K562 (cell line): ENCODE results near the gene ARHGAP26. TPM values are rescaled to one million over a fixed set of nuclear protein-coding genes. Genes with fewer than 3 reads are reported as not detected.

Experiments
- ATAC-seq: fragments of 200-7000 bp; cut with Tn5 transposase; 3 replicates; pipeline ENCODE4 v1.9.1; 2020; ENCODE audit warnings: moderate library complexity
- BruUV-seq: library from RNA; stranded (reverse); fragments of 400-500 nt; replicated peaks from 2 replicates; lab custom pipeline; 2021; lab: Mats Ljungman, UMichigan
- CTCF ChIA-PET: fragments of 300-600 bp; formaldehyde crosslinking; extraction: SDS; loops from one replicate; lab custom pipeline; 2021; ENCODE audit warnings: low intra/inter-chr PET ratio; lab: Yijun Ruan, JAX
- POLR2A ChIA-PET: fragments of 300-600, 350-650 bp; sonication (Branson Sonifier 250); formaldehyde crosslinking; extraction: SDS; loops from one replicate; lab custom pipeline; 2021; ENCODE audit warnings: antibody characterized with exemption, inconsistent platforms; lab: Yijun Ruan, JAX
- DNase-seq, 4 experiments: peaks; one replicate each; pipeline versions ENCODE4 v3.0.0 to v3.0.0-alpha.2; 2011 to 2018; ENCODE audit warnings: low spot score in 3 of 4, mixed read lengths in 3 of 4; ENCODE audit errors: extremely low read depth in 1 of 4
- FAIRE-seq: peaks from 2 replicates; lab custom pipeline; 2011; peaks lifted over from hg19 to GRCh38; lab: Jason Lieb, UNC
- H2AFZ ChIP-seq: 2 replicates; pipeline ENCODE4 v1.6.0; 2011; ENCODE audit warnings: low read depth, low read length, control low read depth, inconsistent platforms
- H3K27ac ChIP-seq: fragments of 200-600 bp; 3 replicates; pipeline ENCODE4 v1.8.0; 2011; ENCODE audit warnings: low read depth, mild to moderate bottlenecking, control low read depth, inconsistent platforms, low read length, moderate library complexity, mixed read lengths; ENCODE audit errors: extremely low read depth
- H3K27me3 ChIP-seq, 2 experiments: fragments of 300-600 bp in 1 of 2; 2 replicates in 1 of 2; 3 replicates in 1 of 2; pipeline versions ENCODE4 v1.6.0 to v1.8.0; 2011; ENCODE audit warnings: inconsistent platforms in 2 of 2, low read length in 2 of 2, mild to moderate bottlenecking in 1 of 2, mixed read lengths in 1 of 2, moderate library complexity in 1 of 2; ENCODE audit not compliant: control insufficient read depth in 2 of 2, insufficient read depth in 2 of 2
- H3K36me3 ChIP-seq: fragments of 300-600 bp; 3 replicates; pipeline ENCODE4 v1.8.0; 2011; ENCODE audit warnings: mild to moderate bottlenecking, low read length, inconsistent platforms; ENCODE audit not compliant: control insufficient read depth, insufficient read depth
- H3K4me1 ChIP-seq, 2 experiments: fragments of 200-600 bp in 1 of 2; replicated peaks in 1 of 2; 2 replicates in 1 of 2; 3 replicates in 1 of 2; pipeline versions ENCODE4 v1.5.1 to v1.8.0; 2011; ENCODE audit warnings: inconsistent platforms in 2 of 2, low read length in 2 of 2, mild to moderate bottlenecking in 1 of 2, mixed read lengths in 1 of 2, moderate library complexity in 1 of 2; ENCODE audit not compliant: control insufficient read depth in 2 of 2, insufficient read depth in 2 of 2
- H3K4me2 ChIP-seq: 2 replicates; pipeline ENCODE4 v1.6.1; 2011; ENCODE audit warnings: low read length, control low read depth, inconsistent platforms, mixed read lengths; ENCODE audit not compliant: insufficient read depth
- H3K4me3 ChIP-seq: fragments of 200-600 bp; sonication (generic), shearing (Covaris generic); 2 replicates; pipeline ENCODE4 v1.5.1; 2016; ENCODE audit warnings: control low read depth, inconsistent platforms
- H3K79me2 ChIP-seq: fragments of 200-600 bp; 3 replicates; pipeline ENCODE4 v1.8.0; 2011; ENCODE audit warnings: low read length, inconsistent platforms; ENCODE audit not compliant: control insufficient read depth, insufficient read depth
- H3K9ac ChIP-seq, 2 experiments: 2 replicates each; pipeline versions ENCODE4 v1.6.0 to v1.6.1; 2011; ENCODE audit warnings: low read depth in 2 of 2, low read length in 2 of 2, control low read depth in 1 of 2, inconsistent platforms in 1 of 2, mild to moderate bottlenecking in 1 of 2, mixed read lengths in 1 of 2; ENCODE audit not compliant: insufficient read depth in 1 of 2
- H3K9me1 ChIP-seq: one replicate; pipeline ENCODE4 v1.6.0; 2011; ENCODE audit warnings: inconsistent platforms, mild to moderate bottlenecking, low read length, moderate library complexity; ENCODE audit not compliant: control insufficient read depth, insufficient read depth
- H3K9me3 ChIP-seq: replicated peaks from 2 replicates; pipeline ENCODE4 v1.5.1; 2011; ENCODE audit warnings: low read depth, low read length, inconsistent platforms; ENCODE audit not compliant: control insufficient read depth, insufficient read depth
- H4K20me1 ChIP-seq: replicated peaks from 2 replicates; pipeline ENCODE4 v1.6.1; 2011; ENCODE audit warnings: low read length, inconsistent platforms, mixed read lengths; ENCODE audit not compliant: control insufficient read depth, insufficient read depth
- ELF2 ChIP-seq: fragments of 250-450 bp; sonication (Bioruptor Pico); IDR thresholded peaks from 2 replicates; pipeline ENCODE4 v1.5.0; 2021; ENCODE audit warnings: mild to moderate bottlenecking
- ETV6 ChIP-seq, 3 experiments: fragments of 150-350 bp in 1 of 3; sonication (generic) in 1 of 3; formaldehyde crosslinking in 1 of 3; IDR thresholded peaks; 2 replicates each; pipeline versions ENCODE4 v1.6.1 to v1.8.0; 2014 to 2022; ENCODE audit warnings: borderline replicate concordance in 2 of 3, low read depth in 2 of 3, antibody characterized with exemption in 1 of 3, low read length in 1 of 3, mild to moderate bottlenecking in 1 of 3, missing genetic modification reagents in 1 of 3
- MCM2 ChIP-seq: fragments of 450-650 bp; IDR thresholded peaks from 2 replicates; pipeline ENCODE4 v1.6.1; 2017; ENCODE audit warnings: low read depth, mild to moderate bottlenecking
- NFIC ChIP-seq: fragments of 450-650 bp; IDR thresholded peaks from 2 replicates; pipeline ENCODE4 v1.6.1; 2017; ENCODE audit warnings: mild to moderate bottlenecking, inconsistent platforms
- POLR2G ChIP-seq: fragments of 200-400 bp; formaldehyde crosslinking; IDR thresholded peaks from 2 replicates; pipeline ENCODE4 v1.6.1; 2017; ENCODE audit warnings: low read depth, mild to moderate bottlenecking, antibody characterized with exemption, low read length, moderate library complexity
- POLR3G ChIP-seq: IDR thresholded peaks from 2 replicates; pipeline ENCODE4 v1.6.1; 2011; ENCODE audit not compliant: insufficient read length, insufficient replicate concordance; ENCODE audit errors: extremely low read depth
- RBM17 ChIP-seq: fragments of 200-400 bp; formaldehyde crosslinking; IDR thresholded peaks from 2 replicates; pipeline ENCODE4 v1.6.1; 2017; ENCODE audit warnings: low read depth, mild to moderate bottlenecking, low read length, borderline replicate concordance
- ZBTB33 ChIP-seq: sonication (generic); formaldehyde crosslinking; IDR thresholded peaks from 2 replicates; pipeline ENCODE4 v1.8.1; 2023; ENCODE audit warnings: mild to moderate bottlenecking, missing genetic modification reagents
- ZBTB9 ChIP-seq: fragments of 450-650 bp; formaldehyde crosslinking; IDR thresholded peaks from 2 replicates; pipeline ENCODE4 v1.4.0; 2020; ENCODE audit warnings: mild to moderate bottlenecking, moderate library complexity
- ZNF316 ChIP-seq: fragments of 450-650 bp; IDR thresholded peaks from 2 replicates; pipeline ENCODE4 v1.6.1; 2016
- ZNF639 ChIP-seq, 2 experiments: fragments of 200-800 bp in 1 of 2; sonication (Bioruptor generic) in 1 of 2; sonication (generic) in 1 of 2; formaldehyde crosslinking in 1 of 2; IDR thresholded peaks in 1 of 2; conservative IDR thresholded peaks in 1 of 2; 2 replicates each; pipeline versions ENCODE4 v1.5.0 to v1.6.1; 2016 to 2020; ENCODE audit warnings: missing compliant biosample characterization in 1 of 2, missing genetic modification characterization in 1 of 2, missing genetic modification reagents in 1 of 2
- ZNF696 ChIP-seq: fragments of 250-450 bp; sonication (Bioruptor Pico); conservative IDR thresholded peaks from 2 replicates; pipeline ENCODE4 v1.4.0; 2020; ENCODE audit warnings: mild to moderate bottlenecking, moderate library complexity
- WGBS: fragments of 100-300 bp; shearing (Covaris generic); methylation state at CpG from one replicate; pipeline ENCODE4 v1.1.6; 2016; ENCODE audit warnings: low coverage, mixed read lengths; ENCODE audit not compliant: insufficient coverage; ENCODE audit errors: missing lambda C conversion rate; 5-methylcytosine and 5-hydroxymethylcytosine counted together
- in situ Hi-C: fragments of 300-500 bp; cut with MboI; formaldehyde crosslinking; loops from 4 replicates; pipeline ENCODE4 v1.15.0; 2018; ENCODE audit warnings: inconsistent platforms, mixed read lengths
- intact Hi-C: fragments of 100-400 bp; cut with micrococcal nuclease; formaldehyde crosslinking; loops from 2 replicates; pipeline ENCODE4 v1.14.2; 2022
- polyA plus RNA-seq, 8 experiments: library from polyadenylated mRNA; depleted of rRNA in 4 of 8; stranded (reverse) in 5 of 8; unstranded in 3 of 8; fragments of >200 nt; fragmentation: Nextera tagmentation in 2 of 8; fragmentation: Illumina TruSeq in 1 of 8; extraction: Ambion mirVana in 2 of 8; extraction: Trizol in 1 of 8; gene quantifications; 2 replicates each; pipeline versions ENCODE4 v1.2.1 to v1.2.3, GENCODE V29; 2011 to 2014; ENCODE audit warnings: inconsistent platforms in 1 of 8, missing spikeins in 1 of 8
- total RNA-seq, 7 experiments: library from RNA; depleted of rRNA in 6 of 7; stranded (reverse); fragments of >200 nt in 6 of 7; fragmentation: Illumina TruSeq in 2 of 7; extraction: Trizol in 2 of 7; gene quantifications; 2 replicates each; pipeline versions ENCODE4 v1.2.1 to v1.2.3, GENCODE V29; 2011 to 2021; ENCODE audit warnings: low replicate concordance in 1 of 7

ARHGAP26 gene
- total and polyA plus RNA-seq, 9 of the 15 experiments (the other 6 are each of a cell fraction or from before 2014, with no cell fraction given) = 0.13 to 1.1 (median 0.55) TPM

GRCh38 chr5:142892021-142892420 lies 121.8 kb downstream of the ARHGAP26 start:
- no peaks in the 10 kb centered on the region for H3K9me1 ChIP-seq
- 0% methylated on average over 3 of the region's 3 CpGs for WGBS
- FAIRE-seq (no peak), ATAC-seq (no peak), DNase-seq (no peak)
- H3K4me3 ChIP-seq = no peak overlapping the region
- TF ChIP-seq ZBTB33 (no peak), RBM17 (no peak), POLR2G (no peak), POLR3G (no peak), ZBTB9 (CRISPR knock-in tag) (no peak), MCM2 (no peak), NFIC (no peak), ZNF639 (CRISPR knock-in tag; conservative IDR thresholded peaks at IDR 0.05 in 1 of 2, IDR thresholded peaks at IDR 0.05 in 1 of 2) (no peak), ZNF696 (CRISPR knock-in tag) (no peak), ZNF316 (no peak), ETV6 (IDR thresholded peaks at IDR 0.05; ENCODE audit: borderline replicate concordance in 1 of 2, low read depth in 2 of 2, low read length in 1 of 2) (no peak), ETV6 (CRISPR knock-in tag; IDR thresholded peaks at IDR 0.05; ENCODE audit: borderline replicate concordance) (no peak), ELF2 (CRISPR knock-in tag) (no peak)
- H3K79me2 ChIP-seq = no peaks in the 10 kb centered on the region
- H3K36me3 ChIP-seq = no peaks in the 10 kb centered on the region
- no peaks in the 10 kb centered on the region for H3K9me3 ChIP-seq
- H3K4me1 ChIP-seq = no peaks in the 10 kb centered on the region
- no peaks in the 10 kb centered on the region for H4K20me1 ChIP-seq
- in situ Hi-C loops (no loop called here), intact Hi-C loops (no loop called here)
- H3K27me3 ChIP-seq = peaks cover 3 to 4% of the 10 kb centered on the region in 2 experiments; a peak in 1 of 5 replicates
- ChIA-PET POLR2A (no interaction called here), CTCF (no interaction called here)
- H3K4me2 ChIP-seq = no peak overlapping the region
- no peak overlapping the region for H3K9ac ChIP-seq
- no peak overlapping the region for H3K27ac ChIP-seq
- no TSS peak for BruUV-seq
- H2AFZ ChIP-seq = no peak overlapping the region
